IMR-90 (cell line): ENCODE data around the gene HIRA. TPM values are rescaled to one million over a fixed set of nuclear protein-coding genes. Genes with fewer than 3 reads are reported as not detected.

ENCODE experiments used
- ATAC-seq: fragments of 200-7000 bp; cut with Tn5 transposase; 2 replicates; pipeline ENCODE4 v1.9.1; 2020; ENCODE audit warnings: low read depth, mild to moderate bottlenecking, moderate library complexity
- BruUV-seq: library from RNA; stranded (reverse); fragments of 400-500 nt; replicated peaks from 2 replicates; lab custom pipeline; 2021; lab: Mats Ljungman, UMichigan
- CTCF ChIA-PET: fragments of 300-600 bp; formaldehyde crosslinking; extraction: SDS; loops from one replicate; lab custom pipeline; 2021; ENCODE audit warnings: antibody characterized with exemption; lab: Yijun Ruan, JAX
- POLR2A ChIA-PET: fragments of 300-600 bp; sonication (Branson Sonifier 250); formaldehyde crosslinking; loops from one replicate; lab custom pipeline; 2022; ENCODE audit warnings: antibody characterized with exemption; ENCODE audit not compliant: unreplicated experiment; lab: Charles Lee
- DNase-seq: peaks from one replicate; pipeline ENCODE4 v3.0.0; 2013
- H2AFZ ChIP-seq: replicated peaks from 2 replicates; pipeline ENCODE3; 2013; ENCODE audit warnings: low read length, mild to moderate bottlenecking; ENCODE audit not compliant: poor library complexity
- H2AK5ac ChIP-seq: 2 replicates; pipeline ENCODE4 v1.6.1; 2013; ENCODE audit warnings: low read depth, low read length, inconsistent platforms
- H2AK9ac ChIP-seq: replicated peaks from 2 replicates; pipeline ENCODE3; 2013; ENCODE audit warnings: mild to moderate bottlenecking, low read depth, low read length, moderate library complexity; ENCODE audit not compliant: poor library complexity
- H2BK120ac ChIP-seq: 2 replicates; pipeline ENCODE4 v1.6.1; 2013; ENCODE audit warnings: low read depth, low read length, inconsistent platforms
- H2BK15ac ChIP-seq: 3 replicates; pipeline ENCODE4 v1.6.1; 2013; ENCODE audit warnings: low read depth, low read length, inconsistent platforms
- H2BK20ac ChIP-seq: 2 replicates; pipeline ENCODE4 v1.6.1; 2013; ENCODE audit warnings: low read depth, mild to moderate bottlenecking, inconsistent platforms, low read length, moderate library complexity
- H2BK5ac ChIP-seq: 2 replicates; pipeline ENCODE4 v1.6.1; 2013; ENCODE audit warnings: mild to moderate bottlenecking, low read depth, low read length, inconsistent platforms; ENCODE audit not compliant: poor library complexity, severe bottlenecking
- H3K14ac ChIP-seq: replicated peaks from 2 replicates; pipeline ENCODE4 v1.6.1; 2013; ENCODE audit warnings: low read depth, low read length, inconsistent platforms
- H3K18ac ChIP-seq: 2 replicates; pipeline ENCODE4 v1.6.1; 2013; ENCODE audit warnings: low read depth, low read length, control low read depth
- H3K23ac ChIP-seq: 2 replicates; pipeline ENCODE4 v1.6.1; 2013; ENCODE audit warnings: low read depth, low read length, inconsistent platforms
- H3K27ac ChIP-seq: 2 replicates; pipeline ENCODE4 v1.5.1; 2013; ENCODE audit warnings: mild to moderate bottlenecking, control low read depth, low read length; ENCODE audit not compliant: insufficient read depth
- H3K27me3 ChIP-seq: 2 replicates; pipeline ENCODE4 v1.6.1; 2013; ENCODE audit warnings: low read length; ENCODE audit not compliant: control insufficient read depth, insufficient read depth
- H3K36me3 ChIP-seq: 2 replicates; pipeline ENCODE4 v1.6.1; 2013; ENCODE audit warnings: low read length, mixed read lengths; ENCODE audit not compliant: control insufficient read depth, insufficient read depth
- H3K4ac ChIP-seq: 2 replicates; pipeline ENCODE4 v1.6.1; 2013; ENCODE audit warnings: low read depth, low read length, inconsistent platforms
- H3K4me1 ChIP-seq: 2 replicates; pipeline ENCODE4 v1.6.1; 2013; ENCODE audit warnings: low read length, mixed read lengths; ENCODE audit not compliant: control insufficient read depth, insufficient read depth
- H3K4me2 ChIP-seq: 2 replicates; pipeline ENCODE4 v1.6.1; 2013; ENCODE audit warnings: low read depth, mild to moderate bottlenecking, control low read depth, low read length, moderate library complexity
- H3K4me3 ChIP-seq: 2 replicates; pipeline ENCODE4 v1.5.1; 2013; ENCODE audit warnings: low read depth, mild to moderate bottlenecking, control low read depth, low read length, moderate library complexity; ENCODE audit not compliant: insufficient read depth
- H3K56ac ChIP-seq: 2 replicates; pipeline ENCODE4 v1.6.1; 2013; ENCODE audit warnings: low read length, inconsistent platforms; ENCODE audit not compliant: insufficient read depth; ENCODE audit errors: extremely low read depth
- H3K79me1 ChIP-seq, 2 experiments: 2 replicates each; pipeline ENCODE4 v1.6.1; 2013; ENCODE audit warnings: low read length in 2 of 2, inconsistent platforms in 1 of 2, low read depth in 1 of 2
- H3K9ac ChIP-seq: 2 replicates; pipeline ENCODE4 v1.6.1; 2013; ENCODE audit warnings: low read depth, low read length, control low read depth
- H3K9me1 ChIP-seq: 2 replicates; pipeline ENCODE4 v1.6.1; 2013; ENCODE audit warnings: low read length, inconsistent platforms; ENCODE audit not compliant: insufficient read depth
- H3K9me3 ChIP-seq: 2 replicates; pipeline ENCODE4 v1.6.1; 2013; ENCODE audit warnings: low read length; ENCODE audit not compliant: control insufficient read depth, insufficient read depth
- H4K20me1 ChIP-seq: 2 replicates; pipeline ENCODE4 v1.6.1; 2013; ENCODE audit warnings: low read length, inconsistent platforms; ENCODE audit not compliant: insufficient read depth
- H4K5ac ChIP-seq: 2 replicates; pipeline ENCODE4 v1.6.1; 2013; ENCODE audit warnings: mild to moderate bottlenecking, low read depth, low read length, control low read depth
- H4K8ac ChIP-seq, 2 experiments: 2 replicates each; pipeline ENCODE4 v1.6.1; 2013; ENCODE audit warnings: low read depth in 2 of 2, low read length in 2 of 2, control low read depth in 1 of 2, inconsistent platforms in 1 of 2
- H4K91ac ChIP-seq: 2 replicates; pipeline ENCODE4 v1.6.1; 2013; ENCODE audit warnings: low read depth, low read length, inconsistent platforms; ENCODE audit not compliant: insufficient read depth
- POLR2A ChIP-seq: IDR thresholded peaks from 2 replicates; pipeline ENCODE4 v1.6.1; 2012; ENCODE audit warnings: mild to moderate bottlenecking, low read depth, low read length
- WGBS, 2 experiments: methylation state at CpG; one replicate each; pipeline versions ENCODE4 v1.1.5 to v1.1.7; 2013; ENCODE audit warnings: missing lambda C conversion rate in 2 of 2; ENCODE audit not compliant: insufficient read length in 1 of 2; ENCODE audit errors: extremely low coverage in 2 of 2; 5-methylcytosine and 5-hydroxymethylcytosine counted together
- dilution Hi-C: fragments of 300-500 bp; cut with HindIII; formaldehyde crosslinking; loops from one replicate; pipeline ENCODE4 v1.14.3; 2018; ENCODE audit warnings: low sequenced_read_pairs; ENCODE audit not compliant: unreplicated experiment
- in situ Hi-C: fragments of 300-500 bp; cut with MboI; formaldehyde crosslinking; loops from 3 replicates; pipeline ENCODE4 v1.14.3; 2019; ENCODE audit warnings: low sequenced_read_pairs, inconsistent platforms, mixed read lengths
- intact Hi-C: fragments of 100-400 bp; cut with micrococcal nuclease; formaldehyde crosslinking; loops from 2 replicates; pipeline ENCODE4 v1.10.0; 2022
- polyA plus RNA-seq, 3 experiments: library from polyadenylated mRNA; depleted of rRNA; stranded (reverse); fragments of >200 nt; gene quantifications; 2 replicates each; pipeline ENCODE4 v1.2.3, GENCODE V29; 2012; ENCODE audit warnings: low replicate concordance in 1 of 3
- total RNA-seq: library from RNA; depleted of rRNA; stranded (reverse); fragments of >200 nt; gene quantifications from 2 replicates; pipeline ENCODE4 v1.2.3, GENCODE V29; 2012

Gene HIRA
- total and polyA plus RNA-seq, 2 of the 4 experiments (the other 2 are of a cell fraction) = 14.5 to 24.2 TPM

DNA sequence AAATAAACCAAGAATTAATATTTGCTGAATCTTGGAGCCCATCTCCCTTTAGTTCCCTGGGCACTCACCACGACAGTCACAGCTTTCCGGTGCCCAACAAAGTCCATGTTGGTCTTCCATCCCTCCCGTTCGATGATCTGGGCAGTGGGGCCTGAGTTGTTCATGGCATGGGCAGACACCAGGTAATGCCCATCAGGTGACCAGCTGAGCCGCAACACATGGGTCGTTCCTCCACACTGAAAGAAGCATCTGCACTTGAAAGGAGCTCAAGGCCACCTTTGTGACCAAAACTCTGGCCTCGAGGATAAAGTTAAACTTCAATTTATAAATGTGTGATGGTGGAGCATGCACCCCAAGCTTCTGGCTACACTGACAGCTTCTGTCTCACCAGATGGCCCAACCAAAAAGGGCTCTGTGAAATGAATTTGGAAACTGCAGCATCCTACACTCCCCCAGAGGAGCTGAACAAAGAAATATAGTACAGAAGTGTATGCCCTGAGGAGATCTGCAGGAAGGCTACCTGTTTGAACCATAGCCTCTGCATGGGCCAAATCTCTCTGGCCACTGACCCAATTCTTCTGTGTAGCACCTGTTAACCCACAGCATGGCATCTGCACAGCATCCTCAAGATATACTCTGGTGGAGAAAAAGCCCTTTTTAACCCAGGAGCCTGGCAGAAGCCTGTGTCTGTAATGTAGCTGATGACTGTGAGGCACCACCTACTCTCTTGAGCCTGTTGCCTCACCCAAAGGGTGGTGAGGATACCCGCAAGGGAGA is 37.1 kb downstream of the HIRA start:
- Histone ChIP-seq H3K9ac (no peak overlapping the region), H4K8ac (no peak overlapping the region), H3K27me3 (no peaks in the 10 kb centered on the region), H3K18ac (no peak overlapping the region), H3K4ac (no peak overlapping the region), H2AFZ (no peak overlapping the region), H3K4me1 (no peaks in the 10 kb centered on the region), H3K9me3 (no peaks in the 10 kb centered on the region), H2BK120ac (no peak overlapping the region), H3K79me1 (peaks cover 0 to 8% of the 10 kb centered on the region in 2 experiments; a peak in 1 of 4 replicates), H2AK5ac (no peak overlapping the region), H2BK5ac (no peak overlapping the region), H3K23ac (no peak overlapping the region), H2AK9ac (no peak overlapping the region), H4K20me1 (peaks cover 2% of the 10 kb centered on the region; the same call in 1 of the 2 replicates), H3K36me3 (peaks cover 62% of the 10 kb centered on the region), H4K5ac (no peak overlapping the region), H3K14ac (no peak overlapping the region), H3K4me3 (no peak overlapping the region), H2BK20ac (no peak overlapping the region), H3K4me2 (no peak overlapping the region), H3K9me1 (no peaks in the 10 kb centered on the region), H3K56ac (no peak overlapping the region), H4K91ac (no peak overlapping the region), H3K27ac (no peak overlapping the region), H2BK15ac (no peak overlapping the region)
- ATAC-seq = no peak
- no peak for TF ChIP-seq POLR2A
- dilution Hi-C loops = no loop called here
- in situ Hi-C loops = no loop called here
- WGBS, 2 experiments = 100% methylated on average over 6 of the region's 8 CpGs; no CpG with 5 or more reads in 1 of the 2 experiments
- no TSS peak for BruUV-seq
- ChIA-PET CTCF (interaction anchor here (0.7 kb wide), 1 partner anchor 89 kb away, joined by 3 read pairs; no protein-coding TSS in a partner anchor), POLR2A (no interaction called here)
- intact Hi-C loops = no loop called here
- DNase-seq = no peak
